NT2/D1 (cell line): ENCODE results near the gene CLCNKB.

Source experiments
- YY1 ChIP-seq: IDR thresholded peaks from 2 replicates; pipeline ENCODE4 v1.6.1; 2011; ENCODE audit not compliant: insufficient read length, insufficient read depth
- ZNF274 ChIP-seq: IDR thresholded peaks from 2 replicates; pipeline ENCODE4 v1.6.1; 2011; ENCODE audit warnings: mild to moderate bottlenecking, low read depth, low read length

- TF ChIP-seq YY1 (no peak), ZNF274 (no peak)
Measured at GRCh38 chr1:16017076-16017460, 26.5 kb upstream of the CLCNKB start.
